ENCODE data around the gene RGS16.

RGS16 gene

GRCh38 chr1:182629080-182629479, 24.9 kb upstream of the RGS16 start:
- DNase-seq, result no peak

GRCh38 chr1:182628657-182629056, 24.5 kb upstream of the RGS16 start:
- DNase-seq, result no peak

GRCh38 chr1:182627622-182628021, 23.4 kb upstream of the RGS16 start:
- no peak for DNase-seq

- no peak for DNase-seq
These were observed 22.3 kb upstream of the RGS16 start for GRCh38 chr1:182626527-182626926.

GRCh38 chr1:182625719-182626504, 21.7 kb upstream of the RGS16 start:
- no peak for DNase-seq

GRCh38 chr1:182625024-182625423, 20.8 kb upstream of the RGS16 start:
- no peak for DNase-seq

- DNase-seq, result no peak
These were observed 20.4 kb upstream of the RGS16 start for GRCh38 chr1:182624577-182624976.

- no peak for DNase-seq
These were observed 18.8 kb upstream of the RGS16 start for GRCh38 chr1:182622901-182623528.

- DNase-seq, result no peak
These were observed 17.7 kb upstream of the RGS16 start for GRCh38 chr1:182621906-182622305.

- no peak for DNase-seq
These were observed 16.9 kb upstream of the RGS16 start for GRCh38 chr1:182620924-182621585.

GRCh38 chr1:182617734-182618351, 13.7 kb upstream of the RGS16 start:
- DNase-seq, result no peak

GRCh38 chr1:182617014-182617429, 12.8 kb upstream of the RGS16 start:
- peak; percentile 66 for DNase-seq

- DNase-seq, result peak; percentile 97
These were observed 12.2 kb upstream of the RGS16 start for GRCh38 chr1:182616130-182617013.

GRCh38 chr1:182615468-182616129, 11.4 kb upstream of the RGS16 start:
- DNase-seq, result peak; percentile 51

- DNase-seq, result peak; percentile 89
These were observed 10.7 kb upstream of the RGS16 start for GRCh38 chr1:182614796-182615454.

- DNase-seq, result peak; percentile 99
These were observed 7.6 kb upstream of the RGS16 start for GRCh38 chr1:182611787-182612186.

- DNase-seq, result no peak
These were observed 7.1 kb upstream of the RGS16 start for GRCh38 chr1:182611326-182611725.

GRCh38 chr1:182610606-182611194, 6.5 kb upstream of the RGS16 start:
- DNase-seq, result no peak

- DNase-seq, result no peak
These were observed 4.8 kb upstream of the RGS16 start for GRCh38 chr1:182608845-182609610.

- DNase-seq, result no peak
These were observed 4.0 kb upstream of the RGS16 start for GRCh38 chr1:182608236-182608635.
